Prostate gland (tissue), 2 donors: ENCODE measurements around the gene HNRNPA3.

ENCODE experiments used
- POLR2A ChIP-seq: fragments of 450-650 bp; IDR thresholded peaks from one replicate; pipeline ENCODE4 v1.6.1; 2016; ENCODE audit warnings: antibody characterized with exemption, mild to moderate bottlenecking
- POLR2AphosphoS5 ChIP-seq: sonication (generic); formaldehyde crosslinking; IDR thresholded peaks from one replicate; pipeline ENCODE4 v1.6.1; 2017; ENCODE audit warnings: antibody characterized with exemption
- TF ChIP-seq, protein P1 (sequence below), 4 experiments: fragments of 200-600 bp in 2 of 4; fragments of 450-650 bp in 2 of 4; sonication (generic) in 2 of 4; IDR thresholded peaks; 1 replicate in 3 of 4; 2 replicates in 1 of 4; pipeline ENCODE4 v1.5.1; 2016 to 2019; ENCODE audit warnings: antibody characterized with exemption in 4 of 4, mild to moderate bottlenecking in 2 of 4, moderate library complexity in 2 of 4

DNA sequence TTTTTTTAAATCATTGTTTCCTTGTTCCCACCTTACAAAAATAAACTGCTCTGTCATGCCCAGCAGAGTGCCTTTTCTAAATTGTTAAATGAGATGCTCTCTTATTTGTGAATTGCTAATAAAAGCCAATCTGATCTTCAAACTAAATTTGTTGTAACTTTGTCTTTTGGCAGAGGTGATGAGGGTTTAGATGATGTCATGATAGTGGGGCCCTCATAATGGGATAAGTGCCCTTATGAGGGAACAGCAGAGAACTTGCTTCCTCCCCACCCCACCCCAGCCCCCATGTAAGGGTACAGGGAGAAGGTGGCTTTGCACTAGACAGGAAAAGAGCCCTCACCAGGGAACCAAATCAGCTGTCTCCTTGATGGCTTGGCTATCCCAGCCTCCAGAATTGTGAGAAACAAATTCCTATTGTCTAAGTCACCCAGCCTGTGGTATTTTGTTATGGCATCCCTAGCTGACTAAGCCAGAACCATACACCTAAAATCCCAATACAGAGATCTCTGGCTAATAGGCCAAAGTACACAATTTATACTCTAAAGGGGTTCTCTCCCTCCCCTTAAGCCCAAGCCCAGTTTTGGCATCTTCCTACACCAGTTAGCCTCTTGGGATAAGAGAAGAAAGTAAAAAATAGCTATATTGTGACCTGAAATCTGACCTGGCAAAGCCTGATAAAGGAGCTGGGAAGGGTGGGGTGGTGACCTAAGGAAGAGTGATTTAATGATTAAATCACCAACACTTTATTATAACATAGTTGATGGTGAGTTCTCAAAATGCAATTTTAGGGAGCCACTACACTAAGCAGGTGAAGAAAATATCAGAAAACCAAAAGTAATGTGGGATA lies 40.3 kb upstream of the HNRNPA3 start:
- TF ChIP-seq, protein P1, sequence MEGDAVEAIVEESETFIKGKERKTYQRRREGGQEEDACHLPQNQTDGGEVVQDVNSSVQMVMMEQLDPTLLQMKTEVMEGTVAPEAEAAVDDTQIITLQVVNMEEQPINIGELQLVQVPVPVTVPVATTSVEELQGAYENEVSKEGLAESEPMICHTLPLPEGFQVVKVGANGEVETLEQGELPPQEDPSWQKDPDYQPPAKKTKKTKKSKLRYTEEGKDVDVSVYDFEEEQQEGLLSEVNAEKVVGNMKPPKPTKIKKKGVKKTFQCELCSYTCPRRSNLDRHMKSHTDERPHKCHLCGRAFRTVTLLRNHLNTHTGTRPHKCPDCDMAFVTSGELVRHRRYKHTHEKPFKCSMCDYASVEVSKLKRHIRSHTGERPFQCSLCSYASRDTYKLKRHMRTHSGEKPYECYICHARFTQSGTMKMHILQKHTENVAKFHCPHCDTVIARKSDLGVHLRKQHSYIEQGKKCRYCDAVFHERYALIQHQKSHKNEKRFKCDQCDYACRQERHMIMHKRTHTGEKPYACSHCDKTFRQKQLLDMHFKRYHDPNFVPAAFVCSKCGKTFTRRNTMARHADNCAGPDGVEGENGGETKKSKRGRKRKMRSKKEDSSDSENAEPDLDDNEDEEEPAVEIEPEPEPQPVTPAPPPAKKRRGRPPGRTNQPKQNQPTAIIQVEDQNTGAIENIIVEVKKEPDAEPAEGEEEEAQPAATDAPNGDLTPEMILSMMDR (IDR thresholded peaks at IDR 0.05): no peak
- TF ChIP-seq POLR2A (no peak), POLR2AphosphoS5 (no peak)
